ENCODE data around the gene PEX12.
A peak's percentile ranks its signal among the peaks of the same experiment; 100 is the strongest.

The PEX12 gene

DNA sequence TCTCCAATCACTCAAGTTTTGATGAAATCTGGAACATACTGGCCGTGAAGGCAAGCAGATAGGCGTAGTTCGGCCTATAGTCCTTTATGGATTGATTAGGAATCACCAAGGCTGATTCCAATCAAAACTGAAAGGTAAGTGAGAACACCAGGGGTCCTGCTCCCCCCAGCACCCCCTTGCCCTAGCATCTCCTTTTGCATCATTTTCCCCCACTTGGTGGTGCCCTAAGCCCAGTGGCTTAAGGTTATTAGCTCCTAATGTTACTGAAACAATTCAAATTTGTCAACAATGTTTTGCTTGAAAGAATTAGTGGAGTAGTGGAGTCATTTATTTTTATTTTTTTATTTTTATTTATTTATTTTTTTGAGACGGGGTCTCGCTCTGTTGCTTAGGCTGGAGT lies 22.7 kb downstream of the PEX12 start (continued):
- TF ChIP-seq, protein P1, sequence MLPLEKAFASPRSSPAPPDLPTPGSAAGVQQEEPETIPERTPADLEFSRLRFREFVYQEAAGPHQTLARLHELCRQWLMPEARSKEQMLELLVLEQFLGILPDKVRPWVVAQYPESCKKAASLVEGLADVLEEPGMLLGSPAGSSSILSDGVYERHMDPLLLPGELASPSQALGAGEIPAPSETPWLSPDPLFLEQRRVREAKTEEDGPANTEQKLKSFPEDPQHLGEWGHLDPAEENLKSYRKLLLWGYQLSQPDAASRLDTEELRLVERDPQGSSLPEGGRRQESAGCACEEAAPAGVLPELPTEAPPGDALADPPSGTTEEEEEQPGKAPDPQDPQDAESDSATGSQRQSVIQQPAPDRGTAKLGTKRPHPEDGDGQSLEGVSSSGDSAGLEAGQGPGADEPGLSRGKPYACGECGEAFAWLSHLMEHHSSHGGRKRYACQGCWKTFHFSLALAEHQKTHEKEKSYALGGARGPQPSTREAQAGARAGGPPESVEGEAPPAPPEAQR (tag by site-specific recombination; IDR thresholded peaks at IDR 0.05): no peak
- TF ChIP-seq ZNF654 (tag by site-specific recombination; IDR thresholded peaks at IDR 0.05; ENCODE audit: low read depth): peak; percentile 62

DNA sequence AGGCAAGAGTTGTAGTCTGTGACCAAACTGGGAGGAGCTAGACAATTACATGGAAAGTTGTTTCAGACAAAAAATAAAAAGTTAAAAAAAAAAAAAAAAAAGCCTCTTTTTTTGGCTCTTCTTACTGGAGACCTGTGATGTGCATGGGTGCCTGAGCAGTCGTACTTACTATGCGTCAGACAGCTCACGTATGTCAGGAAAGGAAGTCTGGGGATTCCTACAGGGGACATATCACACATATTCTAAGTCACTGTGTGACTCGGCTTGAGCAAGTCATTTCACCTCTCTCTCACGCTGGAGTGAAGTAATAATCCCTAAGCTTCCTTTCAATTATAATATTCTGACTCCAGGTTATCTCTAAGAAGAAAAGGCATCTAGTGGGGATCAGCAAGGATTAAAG lies 23.7 kb downstream of the PEX12 start:
- H3K4me1 ChIP-seq (ENCODE audit: control insufficient read depth, insufficient read depth, low read length): no peaks in the 10 kb centered on the region
- no peak overlapping the region for H3K27ac ChIP-seq (ENCODE audit: extremely low read depth, low read depth, low read length)
- ChIA-PET CTCF (interaction anchor here (0.6 to 2.0 kb wide), 6 partner anchors 15 to 394 kb away, joined by 3 to 9 read pairs (median 4); no protein-coding TSS in a partner anchor), POLR2A (interaction anchor here (0.6 to 0.7 kb wide), 2 partner anchors 58 to 312 kb away, joined by 3 to 4 read pairs; partner anchors contain the start of gene SLFN5)
- H3K4me3 ChIP-seq (ENCODE audit: low read depth, low read length): no peak overlapping the region
- TF ChIP-seq, protein P2, sequence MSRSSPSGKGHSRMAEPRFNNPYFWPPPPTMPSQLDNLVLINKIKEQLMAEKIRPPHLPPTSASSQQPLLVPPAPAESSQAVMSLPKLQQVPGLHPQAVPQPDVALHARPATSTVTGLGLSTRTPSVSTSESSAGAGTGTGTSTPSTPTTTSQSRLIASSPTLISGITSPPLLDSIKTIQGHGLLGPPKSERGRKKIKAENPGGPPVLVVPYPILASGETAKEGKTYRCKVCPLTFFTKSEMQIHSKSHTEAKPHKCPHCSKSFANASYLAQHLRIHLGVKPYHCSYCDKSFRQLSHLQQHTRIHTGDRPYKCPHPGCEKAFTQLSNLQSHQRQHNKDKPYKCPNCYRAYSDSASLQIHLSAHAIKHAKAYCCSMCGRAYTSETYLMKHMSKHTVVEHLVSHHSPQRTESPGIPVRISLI (tag by site-specific recombination; IDR thresholded peaks at IDR 0.05): 0 out of 2 replicates have a peak, but pooled peaks have one; percentile 28
- TF ChIP-seq GLIS2 (tag by site-specific recombination; IDR thresholded peaks at IDR 0.05): no peak
- H3K9me3 ChIP-seq (ENCODE audit: control insufficient read depth, insufficient read depth, low read depth, low read length): no peaks in the 10 kb centered on the region
- H3K36me3 ChIP-seq (ENCODE audit: control insufficient read depth in 2 of 2, insufficient read depth in 1 of 2, low read length in 2 of 2): no peaks in the 10 kb centered on the region

DNA sequence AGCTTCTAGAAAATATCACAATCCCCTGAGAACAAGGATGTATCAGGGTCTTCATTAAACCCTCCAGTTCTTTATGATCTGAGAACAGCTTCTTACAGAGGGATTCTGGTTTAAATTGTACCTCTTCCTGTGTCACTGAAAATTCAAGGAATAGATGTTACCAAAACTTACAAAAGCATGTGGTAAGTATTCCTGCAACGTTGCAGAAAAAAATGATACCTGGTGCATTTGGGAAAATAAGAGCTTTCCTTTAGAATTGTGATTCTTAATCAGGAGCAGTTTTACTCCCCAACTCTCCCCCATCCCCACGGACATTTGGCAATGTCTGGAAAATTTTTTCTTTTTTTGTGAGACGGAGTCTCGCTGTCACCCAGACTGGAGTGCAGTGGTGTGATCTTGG lies 25.1 kb downstream of the PEX12 start:
- Histone ChIP-seq H3K36me3 (ENCODE audit: control insufficient read depth in 2 of 2, insufficient read depth in 1 of 2, low read length in 2 of 2) (no peaks in the 10 kb centered on the region), H3K4me1 (ENCODE audit: control insufficient read depth, insufficient read depth, low read length) (no peaks in the 10 kb centered on the region), H3K27ac (ENCODE audit: extremely low read depth, low read depth, low read length) (no peak overlapping the region), H3K9me3 (ENCODE audit: control insufficient read depth, insufficient read depth, low read depth, low read length) (no peaks in the 10 kb centered on the region), H3K4me3 (ENCODE audit: low read depth, low read length) (no peak overlapping the region)
- TF ChIP-seq ZNF768 (tag by site-specific recombination; IDR thresholded peaks at IDR 0.05) (no peak), ZNF10 (tag by site-specific recombination; IDR thresholded peaks at IDR 0.05) (no peak), SP2 (tag by site-specific recombination; IDR thresholded peaks at IDR 0.05) (no peak), ZNF221 (tag by site-specific recombination; IDR thresholded peaks at IDR 0.05; ENCODE audit: borderline replicate concordance) (no peak)
- ChIA-PET POLR2A (interaction anchor here (1.4 kb wide), 1 partner anchor 15 kb away, joined by 5 read pairs; no protein-coding TSS in a partner anchor), CTCF (interaction anchor here (0.7 to 7.3 kb wide), 7 partner anchors 15 to 241 kb away, joined by 3 to 49 read pairs (median 5); partner anchors contain the start of gene SLFN12L)

DNA sequence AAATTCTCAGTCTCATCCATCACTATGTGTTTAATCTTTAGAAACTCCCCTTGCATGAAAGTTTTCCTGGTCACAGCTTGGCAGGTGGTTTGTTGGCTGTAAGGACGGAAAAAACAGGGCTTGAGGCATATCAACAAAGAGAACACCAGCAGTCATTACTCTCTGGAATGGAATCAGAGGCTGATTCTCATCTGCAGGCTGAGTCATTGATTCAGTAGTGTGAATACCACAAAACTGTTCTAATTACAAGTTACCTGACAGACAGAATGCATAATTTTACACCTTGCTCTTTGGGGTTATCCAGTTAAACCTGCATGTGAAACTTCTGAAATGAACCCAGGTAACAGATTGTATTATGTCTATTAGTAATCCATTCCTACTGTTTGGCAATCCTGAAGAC lies 29.4 kb downstream of the PEX12 start:
- CTCF ChIA-PET: interaction anchor here (1.0 to 7.3 kb wide), 2 partner anchors 11 to 405 kb away, joined by 3 to 49 read pairs; partner anchors contain the start of gene SLFN12L
- Histone ChIP-seq H3K9me3 (ENCODE audit: control insufficient read depth, insufficient read depth, low read depth, low read length) (no peaks in the 10 kb centered on the region), H3K4me3 (ENCODE audit: low read depth, low read length) (no peak overlapping the region), H3K27ac (ENCODE audit: extremely low read depth, low read depth, low read length) (no peak overlapping the region), H3K4me1 (ENCODE audit: control insufficient read depth, insufficient read depth, low read length) (no peaks in the 10 kb centered on the region), H3K36me3 (ENCODE audit: control insufficient read depth in 2 of 2, insufficient read depth in 1 of 2, low read length in 2 of 2) (no peaks in the 10 kb centered on the region)
- POLR2A ChIA-PET: no interaction called here
- TF ChIP-seq ZNF214 (tag by site-specific recombination; IDR thresholded peaks at IDR 0.05; ENCODE audit: borderline replicate concordance) (no peak), ZNF600 (tag by site-specific recombination; IDR thresholded peaks at IDR 0.05) (no peak), ZSCAN16 (tag by site-specific recombination; IDR thresholded peaks at IDR 0.05) (no peak), ZNF311 (tag by site-specific recombination; IDR thresholded peaks at IDR 0.05; ENCODE audit: borderline replicate concordance) (no peak), ZNF23 (tag by site-specific recombination; IDR thresholded peaks at IDR 0.05; ENCODE audit: borderline replicate concordance) (no peak), PRDM1 (tag by site-specific recombination; IDR thresholded peaks at IDR 0.05) (no peak), ZNF10 (tag by site-specific recombination; IDR thresholded peaks at IDR 0.05) (no peak), ZNF274 (IDR thresholded peaks at IDR 0.05; ENCODE audit: low read length) (no peak), ZNF274 (tag by site-specific recombination; IDR thresholded peaks at IDR 0.05; ENCODE audit: borderline replicate concordance) (no peak), REPIN1 (tag by site-specific recombination; IDR thresholded peaks at IDR 0.05; ENCODE audit: low read depth) (no peak), ZNF529 (tag by site-specific recombination; IDR thresholded peaks at IDR 0.05; ENCODE audit: insufficient replicate concordance) (no peak), ZNF184 (tag by site-specific recombination; IDR thresholded peaks at IDR 0.05) (no peak)
- TF ChIP-seq, protein P3, sequence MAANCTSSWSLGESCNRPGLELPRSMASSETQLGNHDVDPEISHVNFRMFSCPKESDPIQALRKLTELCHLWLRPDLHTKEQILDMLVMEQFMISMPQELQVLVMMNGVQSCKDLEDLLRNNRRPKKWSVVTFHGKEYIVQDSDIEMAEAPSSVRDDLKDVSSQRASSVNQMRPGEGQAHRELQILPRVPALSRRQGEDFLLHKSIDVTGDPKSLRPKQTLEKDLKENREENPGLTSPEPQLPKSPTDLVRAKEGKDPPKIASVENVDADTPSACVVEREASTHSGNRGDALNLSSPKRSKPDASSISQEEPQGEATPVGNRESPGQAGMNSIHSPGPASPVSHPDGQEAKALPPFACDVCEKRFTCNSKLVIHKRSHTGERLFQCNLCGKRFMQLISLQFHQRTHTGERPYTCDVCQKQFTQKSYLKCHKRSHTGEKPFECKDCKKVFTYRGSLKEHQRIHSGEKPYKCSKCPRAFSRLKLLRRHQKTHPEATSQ (tag by site-specific recombination; IDR thresholded peaks at IDR 0.05): no peak
- TF ChIP-seq, protein P4, sequence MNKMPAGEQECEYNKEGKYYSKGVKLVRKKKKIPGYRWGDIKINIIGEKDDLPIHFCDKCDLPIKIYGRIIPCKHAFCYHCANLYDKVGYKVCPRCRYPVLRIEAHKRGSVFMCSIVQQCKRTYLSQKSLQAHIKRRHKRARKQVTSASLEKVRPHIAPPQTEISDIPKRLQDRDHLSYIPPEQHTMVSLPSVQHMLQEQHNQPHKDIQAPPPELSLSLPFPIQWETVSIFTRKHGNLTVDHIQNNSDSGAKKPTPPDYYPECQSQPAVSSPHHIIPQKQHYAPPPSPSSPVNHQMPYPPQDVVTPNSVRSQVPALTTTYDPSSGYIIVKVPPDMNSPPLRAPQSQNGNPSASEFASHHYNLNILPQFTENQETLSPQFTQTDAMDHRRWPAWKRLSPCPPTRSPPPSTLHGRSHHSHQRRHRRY (tag by site-specific recombination; IDR thresholded peaks at IDR 0.05): no peak
- TF ChIP-seq, protein P5, sequence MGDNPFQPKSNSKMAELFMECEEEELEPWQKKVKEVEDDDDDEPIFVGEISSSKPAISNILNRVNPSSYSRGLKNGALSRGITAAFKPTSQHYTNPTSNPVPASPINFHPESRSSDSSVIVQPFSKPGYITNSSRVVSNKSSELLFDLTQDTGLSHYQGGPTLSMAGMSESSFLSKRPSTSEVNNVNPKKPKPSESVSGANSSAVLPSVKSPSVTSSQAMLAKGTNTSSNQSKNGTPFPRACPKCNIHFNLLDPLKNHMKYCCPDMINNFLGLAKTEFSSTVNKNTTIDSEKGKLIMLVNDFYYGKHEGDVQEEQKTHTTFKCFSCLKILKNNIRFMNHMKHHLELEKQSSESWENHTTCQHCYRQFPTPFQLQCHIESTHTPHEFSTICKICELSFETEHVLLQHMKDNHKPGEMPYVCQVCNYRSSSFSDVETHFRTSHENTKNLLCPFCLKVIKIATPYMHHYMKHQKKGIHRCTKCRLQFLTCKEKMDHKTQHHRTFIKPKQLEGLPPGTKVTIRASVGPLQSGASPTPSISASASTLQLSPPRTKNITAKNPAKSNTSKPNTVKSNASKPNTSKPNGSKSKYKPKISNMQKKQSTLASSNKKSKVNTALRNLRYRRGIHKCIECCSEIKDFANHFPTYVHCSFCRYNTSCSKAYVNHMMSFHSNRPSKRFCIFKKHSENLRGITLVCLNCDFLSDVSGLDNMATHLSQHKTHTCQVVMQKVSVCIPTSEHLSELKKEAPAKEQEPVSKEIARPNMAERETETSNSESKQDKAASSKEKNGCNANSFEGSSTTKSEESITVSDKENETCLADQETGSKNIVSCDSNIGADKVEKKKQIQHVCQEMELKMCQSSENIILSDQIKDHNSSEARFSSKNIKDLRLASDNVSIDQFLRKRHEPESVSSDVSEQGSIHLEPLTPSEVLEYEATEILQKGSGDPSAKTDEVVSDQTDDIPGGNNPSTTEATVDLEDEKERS (tag by site-specific recombination; IDR thresholded peaks at IDR 0.05): no peak
